HepG2 (cell line): ENCODE measurements around the gene AGAP1. TPM values are rescaled to one million over a fixed set of nuclear protein-coding genes. Genes with fewer than 3 reads are reported as not detected.

Source experiments
- ATAC-seq: fragments of 200-7000 bp; cut with Tn5 transposase; 3 replicates; pipeline ENCODE4 v1.9.1; 2020; ENCODE audit warnings: mild to moderate bottlenecking, moderate library complexity
- BruUV-seq: library from RNA; stranded (reverse); fragments of 400-500 nt; replicated peaks from 2 replicates; lab custom pipeline; 2021; lab: Mats Ljungman, UMichigan
- CTCF ChIA-PET: fragments of 300-600 bp; formaldehyde crosslinking; extraction: SDS; loops from one replicate; lab custom pipeline; 2021; ENCODE audit warnings: low total read pairs, inconsistent platforms, low intra/inter-chr PET ratio; lab: Yijun Ruan, JAX
- POLR2A ChIA-PET: fragments of 350-600 bp; sonication (Branson Sonifier 250); formaldehyde crosslinking; loops from one replicate; lab custom pipeline; 2020; ENCODE audit warnings: antibody characterized with exemption, inconsistent platforms; lab: Yijun Ruan, JAX
- DNase-seq: peaks from one replicate; pipeline ENCODE4 v3.0.0-alpha.2; 2015; ENCODE audit warnings: low spot score
- FAIRE-seq: peaks from 3 replicates; lab custom pipeline; 2011; peaks lifted over from hg19 to GRCh38; lab: Jason Lieb, UNC
- H2AFZ ChIP-seq: one replicate; pipeline ENCODE4 v1.6.1; 2011; ENCODE audit warnings: low read length, inconsistent platforms
- H3K27ac ChIP-seq: fragments of 300-600 bp; 3 replicates; pipeline ENCODE4 v1.8.0; 2011; ENCODE audit warnings: mixed run types, mild to moderate bottlenecking, mixed read lengths, low read length, inconsistent platforms; ENCODE audit not compliant: insufficient read depth; ENCODE audit errors: extremely low read length
- H3K27me3 ChIP-seq, 2 experiments: fragments of 200-600 bp in 1 of 2; 2 replicates in 1 of 2; 3 replicates in 1 of 2; pipeline versions ENCODE4 v1.6.0 to v1.8.0; 2011; ENCODE audit warnings: low read length in 2 of 2, mild to moderate bottlenecking in 2 of 2, moderate library complexity in 2 of 2, inconsistent platforms in 1 of 2; ENCODE audit not compliant: insufficient read depth in 2 of 2, control insufficient read depth in 1 of 2
- H3K36me3 ChIP-seq, 2 experiments: fragments of 200-600 bp in 1 of 2; replicated peaks in 1 of 2; 2 replicates in 1 of 2; 3 replicates in 1 of 2; pipeline versions ENCODE4 v1.5.1 to v1.8.0; 2011; ENCODE audit warnings: low read length in 2 of 2, inconsistent platforms in 1 of 2; ENCODE audit not compliant: insufficient read depth in 2 of 2, control insufficient read depth in 1 of 2
- H3K4me1 ChIP-seq: 2 replicates; pipeline ENCODE4 v1.5.1; 2012; ENCODE audit warnings: low read length, inconsistent platforms; ENCODE audit not compliant: insufficient read depth
- H3K4me2 ChIP-seq: 2 replicates; pipeline ENCODE4 v1.6.0; 2011; ENCODE audit warnings: low read depth, low read length, inconsistent platforms
- H3K4me3 ChIP-seq, 3 experiments: fragments of 200-600 bp in 1 of 3; sonication (generic), shearing (Covaris generic) in 1 of 3; replicated peaks in 1 of 3; 2 replicates each; pipeline ENCODE4 v1.5.1; 2011 to 2016; ENCODE audit warnings: low read length in 3 of 3, inconsistent platforms in 2 of 3, low read depth in 2 of 3, mild to moderate bottlenecking in 2 of 3, control low read depth in 1 of 3, mixed read lengths in 1 of 3; ENCODE audit not compliant: insufficient read depth in 1 of 3
- H3K79me2 ChIP-seq: one replicate; pipeline ENCODE4 v1.6.1; 2011; ENCODE audit warnings: low read length, inconsistent platforms; ENCODE audit not compliant: insufficient read depth
- H3K9ac ChIP-seq: 2 replicates; pipeline ENCODE4 v1.6.0; 2011; ENCODE audit warnings: mild to moderate bottlenecking, low read depth, low read length, inconsistent platforms; ENCODE audit not compliant: insufficient read depth
- H3K9me3 ChIP-seq: 2 replicates; pipeline ENCODE4 v1.5.1; 2012; ENCODE audit warnings: mild to moderate bottlenecking, low read length
- H4K20me1 ChIP-seq: 2 replicates; pipeline ENCODE4 v1.6.0; 2011; ENCODE audit warnings: inconsistent platforms, mild to moderate bottlenecking, low read length, moderate library complexity; ENCODE audit not compliant: insufficient read depth
- BORCS8-MEF2B ChIP-seq: sonication (generic); formaldehyde crosslinking; IDR thresholded peaks from 2 replicates; pipeline ENCODE4 v1.8.0; 2022; ENCODE audit warnings: mild to moderate bottlenecking, missing genetic modification reagents
- DR1 ChIP-seq: sonication (generic); formaldehyde crosslinking; IDR thresholded peaks from 2 replicates; pipeline ENCODE4 v1.8.0; 2021; ENCODE audit warnings: mild to moderate bottlenecking, missing genetic modification reagents, inconsistent platforms
- FOXA1 ChIP-seq, 2 experiments: fragments of 450-650 bp in 1 of 2; sonication (generic) in 1 of 2; formaldehyde crosslinking in 1 of 2; IDR thresholded peaks; 2 replicates each; pipeline versions ENCODE4 v1.4.0 to v1.6.1; 2016 to 2020; ENCODE audit warnings: missing genetic modification reagents in 1 of 2
- NCOA1 ChIP-seq: sonication (generic); formaldehyde crosslinking; IDR thresholded peaks from 2 replicates; pipeline ENCODE4 v1.9.0; 2021; ENCODE audit warnings: missing genetic modification reagents
- NFE2 ChIP-seq: sonication (generic); formaldehyde crosslinking; IDR thresholded peaks from 2 replicates; pipeline ENCODE4 v1.4.0; 2020; ENCODE audit warnings: missing genetic modification reagents
- NFE2L1 ChIP-seq: sonication (generic); formaldehyde crosslinking; IDR thresholded peaks from 2 replicates; pipeline ENCODE4 v1.4.0; 2020; ENCODE audit warnings: missing genetic modification reagents, mild to moderate bottlenecking, borderline replicate concordance
- PHF21A ChIP-seq: sonication (generic); formaldehyde crosslinking; IDR thresholded peaks from 2 replicates; pipeline ENCODE4 v1.5.0; 2020; ENCODE audit warnings: mild to moderate bottlenecking, missing genetic modification reagents
- PHF8 ChIP-seq: sonication (generic); formaldehyde crosslinking; IDR thresholded peaks from 2 replicates; pipeline ENCODE4 v1.5.0; 2020; ENCODE audit warnings: missing genetic modification reagents
- STAG1 ChIP-seq: sonication (generic); formaldehyde crosslinking; IDR thresholded peaks from 2 replicates; pipeline ENCODE4 v1.4.0; 2020; ENCODE audit warnings: missing genetic modification reagents
- ZFP36L2 ChIP-seq: sonication (generic); formaldehyde crosslinking; IDR thresholded peaks from 2 replicates; pipeline ENCODE4 v1.4.0; 2020; ENCODE audit warnings: missing genetic modification reagents
- ZFP82 ChIP-seq: sonication (generic); formaldehyde crosslinking; IDR thresholded peaks from 2 replicates; pipeline ENCODE4 v1.5.1; 2020; ENCODE audit warnings: mild to moderate bottlenecking, missing genetic modification reagents, borderline replicate concordance
- ZNF879 ChIP-seq: sonication (generic); formaldehyde crosslinking; IDR thresholded peaks from 2 replicates; pipeline ENCODE4 v1.8.1; 2023; ENCODE audit warnings: missing genetic modification reagents
- ZSCAN20 ChIP-seq: sonication (generic); formaldehyde crosslinking; IDR thresholded peaks from 2 replicates; pipeline ENCODE4 v1.4.0; 2020; ENCODE audit warnings: missing genetic modification reagents, mild to moderate bottlenecking, borderline replicate concordance
- WGBS: methylation state at CpG from one replicate; pipeline ENCODE4 v1.1.6; 2017; ENCODE audit warnings: low lambda C conversion rate; 5-methylcytosine and 5-hydroxymethylcytosine counted together
- in situ Hi-C: cut with HindIII; loops from 2 replicates; pipeline ENCODE4 v1.10.0; 2017; ENCODE audit warnings: low pct_unique_long_range_greater_than_20kb; ENCODE audit not compliant: extremely low pct_ligation_motif_present
- intact Hi-C: fragments of 100-400 bp; cut with micrococcal nuclease; formaldehyde crosslinking; loops from one replicate; pipeline ENCODE4 v1.10.0; 2022; ENCODE audit not compliant: unreplicated experiment
- polyA plus RNA-seq, 8 experiments: library from polyadenylated mRNA; depleted of rRNA in 3 of 8; stranded (reverse) in 7 of 8; unstranded in 1 of 8; fragments of >200 nt; fragmentation: Illumina TruSeq in 4 of 8; extraction: Trizol in 4 of 8; gene quantifications; 2 replicates each; pipeline versions ENCODE4 v1.2.1 to v1.2.3, GENCODE V29; 2011 to 2016; ENCODE audit warnings: low read depth in 4 of 8, missing spikeins in 1 of 8, mixed read lengths in 1 of 8; ENCODE audit not compliant: insufficient read depth in 1 of 8
- total RNA-seq, 5 experiments: library from RNA; depleted of rRNA; stranded (reverse); fragments of >200 nt; fragmentation: Illumina TruSeq; extraction: Trizol; gene quantifications; 2 replicates each; pipeline ENCODE4 v1.2.3, GENCODE V29; 2016; ENCODE audit warnings: low read depth in 1 of 5
- TF ChIP-seq, protein P1 (sequence below): sonication (generic); formaldehyde crosslinking; IDR thresholded peaks from 2 replicates; pipeline ENCODE4 v1.8.0; 2022; ENCODE audit warnings: mild to moderate bottlenecking, missing genetic modification reagents, borderline replicate concordance

The AGAP1 gene
- total and polyA plus RNA-seq, 2 of the 13 experiments (the other 11 are each of a cell fraction or from before 2014, with no cell fraction given): 21.2 to 32.7 TPM

DNA sequence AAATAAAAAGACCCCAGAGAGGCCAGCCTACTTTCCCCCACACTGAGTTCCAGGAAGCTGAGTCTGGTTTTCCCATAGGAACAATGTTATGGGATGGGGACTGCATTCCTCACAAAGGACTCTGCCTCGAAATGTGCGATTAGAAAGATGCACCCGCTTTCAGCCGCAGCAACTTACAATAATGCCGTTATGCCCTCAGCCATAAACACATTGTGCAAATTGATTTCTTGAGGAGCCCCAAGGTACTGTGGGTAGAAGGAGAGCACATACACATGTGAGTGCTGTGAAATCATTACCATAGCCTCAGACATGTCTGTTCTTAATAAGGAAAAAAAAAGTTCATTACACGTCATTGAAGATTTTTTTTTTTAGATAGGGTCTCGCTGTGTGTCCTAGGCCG lies 64.7 kb downstream of the AGAP1 start:
- peaks cover 49% of the 10 kb centered on the region for H4K20me1 ChIP-seq
- H3K4me1 ChIP-seq: peaks cover 44% of the 10 kb centered on the region
- no peak overlapping the region for H2AFZ ChIP-seq
- no peaks in the 10 kb centered on the region for H3K27me3 ChIP-seq
- H3K9me3 ChIP-seq: no peaks in the 10 kb centered on the region
- no peak overlapping the region for H3K27ac ChIP-seq
- POLR2A ChIA-PET: no interaction called here
- no peaks in the 10 kb centered on the region for H3K36me3 ChIP-seq
- BruUV-seq: no TSS peak
- TF ChIP-seq STAG1 (no peak), NFE2 (CRISPR knock-in tag) (no peak), BORCS8-MEF2B (no peak), ZFP36L2 (CRISPR knock-in tag) (no peak), NCOA1 (CRISPR knock-in tag) (no peak), ZFP82 (no peak), ZSCAN20 (CRISPR knock-in tag) (no peak), FOXA1 (IDR thresholded peaks at IDR 0.05) (no peak), FOXA1 (CRISPR knock-in tag; IDR thresholded peaks at IDR 0.05) (no peak), PHF21A (CRISPR knock-in tag) (no peak), PHF8 (CRISPR knock-in tag) (no peak), NFE2L1 (no peak), DR1 (CRISPR knock-in tag) (no peak), ZNF879 (CRISPR knock-in tag) (no peak)
- TF ChIP-seq, protein P1, sequence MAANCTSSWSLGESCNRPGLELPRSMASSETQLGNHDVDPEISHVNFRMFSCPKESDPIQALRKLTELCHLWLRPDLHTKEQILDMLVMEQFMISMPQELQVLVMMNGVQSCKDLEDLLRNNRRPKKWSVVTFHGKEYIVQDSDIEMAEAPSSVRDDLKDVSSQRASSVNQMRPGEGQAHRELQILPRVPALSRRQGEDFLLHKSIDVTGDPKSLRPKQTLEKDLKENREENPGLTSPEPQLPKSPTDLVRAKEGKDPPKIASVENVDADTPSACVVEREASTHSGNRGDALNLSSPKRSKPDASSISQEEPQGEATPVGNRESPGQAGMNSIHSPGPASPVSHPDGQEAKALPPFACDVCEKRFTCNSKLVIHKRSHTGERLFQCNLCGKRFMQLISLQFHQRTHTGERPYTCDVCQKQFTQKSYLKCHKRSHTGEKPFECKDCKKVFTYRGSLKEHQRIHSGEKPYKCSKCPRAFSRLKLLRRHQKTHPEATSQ (CRISPR knock-in tag): no peak
- TF ChIP-seq, all 625 proteins: peak for 0
- DNase-seq (no peak), FAIRE-seq (no peak), ATAC-seq (no peak)
- Histone ChIP-seq H3K9ac (no peak overlapping the region), H3K79me2 (peaks cover 86% of the 10 kb centered on the region), H3K4me3 (no peak overlapping the region), H3K4me2 (no peak overlapping the region)
- in situ Hi-C loops (no loop called here), intact Hi-C loops (no loop called here)
- CTCF ChIA-PET: no interaction called here
- 99% methylated on average over 8 of the region's 8 CpGs for WGBS
